IPS DF 6.9 (cell line): ENCODE data around the gene RBM19.
"Not testable (repeated sequence)": the region's sequence is repeated elsewhere in the genome, so short reads cannot be mapped to it uniquely, and the experiment has no call there.

Source experiments
- DNase-seq: peaks from one replicate; pipeline ENCODE4 v3.0.0-alpha.2; 2013; ENCODE audit warnings: low read depth, low spot score
- H3K27ac ChIP-seq: one replicate; pipeline ENCODE4 v1.5.1; 2013; ENCODE audit warnings: low read length, control low read depth
- H3K27me3 ChIP-seq: 2 replicates; pipeline ENCODE4 v1.6.1; 2013; ENCODE audit warnings: mild to moderate bottlenecking, low read length; ENCODE audit not compliant: control insufficient read depth, insufficient read depth
- H3K36me3 ChIP-seq: 2 replicates; pipeline ENCODE4 v1.6.1; 2013; ENCODE audit warnings: low read length; ENCODE audit not compliant: control insufficient read depth, insufficient read depth
- H3K4me1 ChIP-seq: 2 replicates; pipeline ENCODE4 v1.6.1; 2013; ENCODE audit warnings: low read length; ENCODE audit not compliant: control insufficient read depth, insufficient read depth
- H3K4me3 ChIP-seq: 2 replicates; pipeline ENCODE4 v1.5.1; 2013; ENCODE audit warnings: mild to moderate bottlenecking, low read length
- H3K9me3 ChIP-seq: 2 replicates; pipeline ENCODE4 v1.6.1; 2013; ENCODE audit warnings: low read length, inconsistent platforms; ENCODE audit not compliant: control insufficient read depth, insufficient read depth
- WGBS: extraction: QIAGEN DNeasy Blood & Tissue Kit; methylation state at CpG from one replicate; pipeline ENCODE4 v1.1.7; 2013; ENCODE audit warnings: mixed read lengths, missing lambda C conversion rate; ENCODE audit not compliant: insufficient read length, insufficient coverage; 5-methylcytosine and 5-hydroxymethylcytosine counted together

Gene RBM19

DNA sequence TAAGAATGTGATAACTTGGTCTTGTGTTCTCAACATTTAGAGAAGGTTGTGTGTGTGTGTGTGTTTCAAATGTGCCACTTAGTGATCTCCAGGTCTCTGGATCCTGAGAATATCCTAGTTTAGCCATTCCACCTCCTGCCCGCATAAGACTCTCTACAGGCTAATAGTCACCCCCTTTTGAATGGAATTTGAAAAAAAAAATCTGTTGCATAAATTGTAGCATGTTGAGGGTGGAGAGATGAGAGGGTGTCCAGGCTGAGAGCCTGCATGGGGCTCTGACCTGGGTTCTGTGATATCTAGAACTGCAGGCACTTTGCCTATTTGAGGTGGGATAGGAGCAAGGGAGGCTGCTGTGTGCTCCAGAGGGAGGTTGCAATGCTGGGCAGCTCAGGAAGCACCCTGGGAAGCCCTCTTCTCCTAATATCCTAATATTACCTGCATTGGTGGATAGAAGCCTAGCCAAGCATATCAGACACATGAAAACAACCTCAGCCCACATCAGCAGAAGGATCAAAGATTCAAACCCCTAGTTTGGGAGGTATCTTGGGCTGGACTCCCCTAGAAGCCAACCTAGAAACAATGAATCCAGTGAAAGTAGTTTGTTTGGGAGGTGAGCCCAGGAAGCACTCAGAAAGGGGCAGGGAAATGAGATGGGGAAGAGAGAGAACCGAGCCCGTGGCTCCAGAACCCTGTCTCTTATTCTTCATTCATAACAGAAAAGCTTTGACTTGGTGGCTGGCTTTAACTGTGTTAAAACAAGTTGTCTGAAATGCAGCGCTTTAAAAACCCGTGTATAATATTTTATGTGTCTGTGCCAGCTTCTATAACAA, 35.6 kb upstream of the RBM19 start:
- Histone ChIP-seq H3K4me3 (no peak overlapping the region), H3K27ac (no peak overlapping the region), H3K4me1 (no peaks in the 10 kb centered on the region), H3K27me3 (no peaks in the 10 kb centered on the region), H3K36me3 (no peaks in the 10 kb centered on the region), H3K9me3 (no peaks in the 10 kb centered on the region)
- WGBS, result no CpG with 5 or more reads among the region's 5 CpGs
- DNase-seq, result no peak

- Histone ChIP-seq H3K4me1 (no peaks in the 10 kb centered on the region), H3K4me3 (no peak overlapping the region), H3K9me3 (no peaks in the 10 kb centered on the region), H3K27me3 (no peaks in the 10 kb centered on the region), H3K36me3 (no peaks in the 10 kb centered on the region), H3K27ac (no peak overlapping the region)
- no CpG with 5 or more reads among the region's 8 CpGs for WGBS
- no peak for DNase-seq
Observed at GRCh38 chr12:114000861-114001260, 34.7 kb upstream of the RBM19 start.

GRCh38 chr12:114000261-114000660, 34.1 kb upstream of the RBM19 start:
- no CpG with 5 or more reads among the region's 7 CpGs for WGBS
- H3K27me3 ChIP-seq, H3K9me3 ChIP-seq, H3K4me1 ChIP-seq, DNase-seq, H3K36me3 ChIP-seq, H3K4me3 ChIP-seq, H3K27ac ChIP-seq: not testable (repeated sequence)

DNA sequence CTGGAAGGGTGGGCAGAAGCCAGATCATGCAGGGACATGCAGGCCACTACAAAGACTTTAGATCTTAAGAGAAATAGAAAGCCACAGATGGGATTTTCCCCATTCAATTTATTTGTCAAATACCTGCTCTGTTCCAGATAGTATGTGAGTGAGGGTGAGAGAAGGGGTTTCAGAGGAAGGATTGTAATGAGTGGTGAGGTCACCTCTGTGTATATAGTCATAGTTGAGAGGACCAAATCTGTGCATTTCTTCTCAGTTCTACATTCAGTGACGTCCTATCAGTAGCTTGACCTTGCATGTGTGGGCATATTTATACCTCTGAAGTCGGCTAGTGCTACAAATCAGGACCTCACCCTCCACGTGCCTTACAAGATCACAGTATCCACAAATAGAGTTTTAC, 31.2 kb upstream of the RBM19 start:
- DNase-seq, result no peak
- H3K27ac ChIP-seq, result no peak overlapping the region
- H3K36me3 ChIP-seq, result no peaks in the 10 kb centered on the region
- no peaks in the 10 kb centered on the region for H3K9me3 ChIP-seq
- no CpG with 5 or more reads among the region's 3 CpGs for WGBS
- H3K27me3 ChIP-seq, result no peaks in the 10 kb centered on the region
- H3K4me3 ChIP-seq, result no peak overlapping the region
- no peaks in the 10 kb centered on the region for H3K4me1 ChIP-seq

DNA sequence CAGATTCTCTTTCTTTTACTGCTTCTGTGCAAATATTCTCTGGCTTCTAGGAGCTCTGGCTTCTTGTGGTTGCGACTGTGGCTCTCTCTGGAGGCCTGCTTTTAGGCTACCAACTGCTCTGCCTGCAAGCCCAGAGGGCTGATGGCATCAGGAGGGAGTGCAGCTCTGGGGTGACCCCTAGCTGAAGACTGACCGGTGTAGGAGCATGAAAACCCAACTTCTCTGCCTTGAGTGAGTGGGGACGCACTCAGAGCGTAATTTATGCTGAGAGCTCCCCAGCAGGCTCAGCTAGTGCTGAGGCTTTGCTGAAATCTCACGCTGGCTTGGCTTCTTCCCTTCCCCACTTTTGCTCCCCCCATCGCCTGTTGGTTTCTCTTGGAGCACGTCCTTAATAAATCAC, 29.9 kb upstream of the RBM19 start:
- Histone ChIP-seq H3K4me1 (no peaks in the 10 kb centered on the region), H3K27ac (no peak overlapping the region), H3K27me3 (no peaks in the 10 kb centered on the region), H3K36me3 (no peaks in the 10 kb centered on the region), H3K9me3 (no peaks in the 10 kb centered on the region), H3K4me3 (no peak overlapping the region)
- WGBS, result no CpG with 5 or more reads among the region's 7 CpGs
- peak; percentile 13 for DNase-seq

GRCh38 chr12:113994051-113994450, 27.9 kb upstream of the RBM19 start:
- DNase-seq, result no peak
- no peak overlapping the region for H3K27ac ChIP-seq
- H3K9me3 ChIP-seq, result no peaks in the 10 kb centered on the region
- no CpG with 5 or more reads among the region's 3 CpGs for WGBS
- H3K4me1 ChIP-seq, result no peaks in the 10 kb centered on the region; the same call in 1 of the 2 replicates
- H3K36me3 ChIP-seq, result no peaks in the 10 kb centered on the region
- no peak overlapping the region for H3K4me3 ChIP-seq
- H3K27me3 ChIP-seq, result no peaks in the 10 kb centered on the region

DNA sequence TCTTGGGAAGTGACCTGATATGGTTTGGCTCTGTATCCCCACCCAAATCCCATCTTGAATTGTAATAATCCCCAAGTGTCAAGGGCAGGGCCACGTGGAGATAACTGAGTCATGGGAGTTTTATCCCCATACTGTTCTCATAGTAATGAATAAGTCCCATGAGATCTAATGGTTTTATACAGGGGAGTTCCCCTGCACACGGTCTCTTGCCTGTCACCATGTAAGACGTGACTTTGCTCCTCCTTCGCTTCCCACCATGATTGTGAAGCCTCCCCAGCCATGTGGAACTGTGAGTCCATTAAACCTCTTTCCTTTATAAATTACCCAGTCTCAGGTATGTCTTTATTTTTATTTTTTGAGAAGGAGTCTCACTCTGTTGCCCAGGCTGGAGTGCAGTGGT, 26.6 kb upstream of the RBM19 start:
- H3K4me1 ChIP-seq, DNase-seq, H3K36me3 ChIP-seq, H3K27ac ChIP-seq, H3K4me3 ChIP-seq, H3K9me3 ChIP-seq, H3K27me3 ChIP-seq: not testable (repeated sequence)
- no CpG with 5 or more reads among the region's 4 CpGs for WGBS

DNA sequence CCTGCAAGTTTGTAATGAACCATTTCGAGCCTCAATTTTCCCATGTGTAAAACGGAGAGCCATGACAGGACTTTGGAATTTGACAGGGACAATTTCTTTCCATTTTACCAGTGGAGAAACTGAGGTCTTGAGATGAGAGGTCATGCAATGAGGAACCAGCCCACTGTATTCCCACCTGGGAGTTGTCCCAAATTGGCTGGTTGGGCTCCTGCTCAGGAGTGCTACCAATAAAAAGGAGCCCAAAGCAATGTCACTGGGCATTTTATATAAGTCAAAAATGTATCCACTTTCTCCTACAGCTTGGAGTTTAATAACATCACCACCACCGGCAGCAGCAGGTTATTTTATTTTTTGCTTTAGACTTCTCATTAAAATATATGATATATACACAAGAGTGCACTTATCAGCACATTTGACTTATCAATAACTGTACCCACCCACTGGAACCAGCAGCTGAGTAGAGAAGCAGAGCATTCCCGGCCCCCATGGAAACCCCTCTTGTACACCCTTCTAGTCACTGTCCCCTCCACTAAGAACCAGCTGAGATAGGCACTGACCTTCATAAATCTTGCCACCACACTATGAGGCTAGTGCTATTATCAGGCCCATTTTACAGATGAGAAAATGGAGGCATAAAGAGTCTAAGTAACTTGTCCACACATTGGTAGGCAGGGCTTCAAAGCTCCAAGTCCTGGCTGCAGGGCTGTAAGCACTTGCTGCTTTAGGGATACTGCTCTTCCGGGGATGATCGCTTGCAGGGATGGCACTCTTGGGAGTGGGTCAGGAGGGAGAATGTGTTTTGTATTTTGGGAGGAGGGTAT, 25.3 kb upstream of the RBM19 start:
- WGBS, result no CpG with 5 or more reads among the region's 6 CpGs

DNA sequence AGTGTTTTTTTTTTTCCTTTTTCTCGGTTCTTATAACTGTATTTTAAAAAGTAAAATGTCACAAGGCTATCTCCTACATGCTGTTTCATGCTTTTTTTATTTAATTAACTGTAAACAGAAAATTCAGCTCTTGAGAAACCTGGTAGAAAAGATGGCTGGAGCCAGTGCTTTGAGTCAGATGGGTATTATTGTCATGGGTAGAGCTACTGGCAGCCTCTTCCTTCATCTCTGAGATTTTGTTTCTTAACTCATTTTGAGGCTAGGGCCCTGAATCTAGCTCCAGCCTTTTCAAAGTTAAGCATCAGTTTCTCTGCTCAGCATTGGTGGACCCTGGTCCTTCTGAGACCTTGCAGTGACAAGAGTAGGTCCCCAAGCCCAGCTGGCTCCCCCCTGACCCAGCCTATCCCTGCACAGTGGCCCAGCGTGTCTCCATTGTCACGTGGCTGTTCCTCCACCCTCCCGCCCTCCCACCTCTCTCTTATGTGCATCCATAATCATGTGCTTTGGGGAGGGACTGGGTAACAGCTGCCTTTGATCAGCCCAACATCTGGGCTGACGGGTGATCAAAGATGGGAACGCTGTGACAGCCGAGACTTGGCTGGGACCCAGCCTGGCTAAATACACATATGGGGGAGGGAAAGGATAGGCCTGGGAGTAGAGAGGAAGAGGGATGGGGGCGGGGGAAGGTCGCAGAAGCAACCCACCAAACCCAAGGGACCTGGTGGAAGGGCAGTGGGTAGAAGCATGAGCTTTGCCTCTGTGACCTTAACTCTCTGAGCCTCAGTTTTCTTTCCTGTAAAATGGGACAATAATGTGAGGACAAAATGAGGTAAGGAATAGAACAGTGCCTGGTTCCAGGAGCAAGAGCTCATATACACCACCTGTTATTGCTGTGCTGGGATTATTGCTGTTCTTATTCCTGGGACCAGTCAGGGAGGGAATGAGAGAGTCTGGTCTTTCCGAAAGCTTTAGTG, 24.4 kb upstream of the RBM19 start:
- Histone ChIP-seq H3K9me3 (no peaks in the 10 kb centered on the region), H3K4me3 (no peak overlapping the region), H3K36me3 (no peaks in the 10 kb centered on the region), H3K27ac (no peak overlapping the region), H3K4me1 (no peaks in the 10 kb centered on the region; the same call in 1 of the 2 replicates), H3K27me3 (no peaks in the 10 kb centered on the region)
- WGBS, result no CpG with 5 or more reads among the region's 10 CpGs
- no peak for DNase-seq

More for the DNA sequence above, 25.3 kb upstream of the RBM19 start:
- H3K36me3 ChIP-seq, result no peaks in the 10 kb centered on the region
- no peak for DNase-seq
- no peak overlapping the region for H3K27ac ChIP-seq
- H3K9me3 ChIP-seq, result no peaks in the 10 kb centered on the region
- H3K4me3 ChIP-seq, result no peak overlapping the region
- H3K4me1 ChIP-seq, result no peaks in the 10 kb centered on the region; the same call in 1 of the 2 replicates
- no peaks in the 10 kb centered on the region for H3K27me3 ChIP-seq

DNA sequence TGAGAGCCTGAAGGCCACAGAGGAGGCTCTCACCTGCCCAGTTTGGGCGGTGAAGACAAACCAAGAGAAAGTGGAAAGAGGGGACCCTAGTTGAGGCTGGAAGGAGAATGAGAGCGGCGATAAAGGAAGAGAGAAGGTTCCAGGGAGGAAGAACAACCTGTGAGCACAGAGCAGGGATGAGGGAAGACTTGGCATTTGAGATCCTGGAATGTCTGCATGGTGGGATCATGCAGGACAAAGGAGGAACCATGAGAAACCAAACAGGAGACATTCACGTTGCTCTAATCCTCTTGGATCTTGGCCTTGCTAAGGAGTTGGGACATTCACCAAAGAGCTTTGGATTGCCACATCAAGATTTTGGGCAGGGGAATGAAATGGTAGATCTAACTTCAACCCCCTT, 22.9 kb upstream of the RBM19 start:
- no peak overlapping the region for H3K4me3 ChIP-seq
- no peaks in the 10 kb centered on the region; the same call in 1 of the 2 replicates for H3K4me1 ChIP-seq
- no CpG with 5 or more reads among the region's 4 CpGs for WGBS
- no peaks in the 10 kb centered on the region for H3K27me3 ChIP-seq
- H3K36me3 ChIP-seq, result no peaks in the 10 kb centered on the region
- no peaks in the 10 kb centered on the region for H3K9me3 ChIP-seq
- DNase-seq, result no peak
- H3K27ac ChIP-seq, result no peak overlapping the region
